GM06990 (cell line): ENCODE data around the gene ACMSD.

Experiments
- DNase-seq: peaks from one replicate; pipeline ENCODE4 v3.0.0-alpha.2; 2011; ENCODE audit not compliant: insufficient read length; ENCODE audit errors: extremely low read depth
- H3K27me3 ChIP-seq: replicated peaks from 2 replicates; pipeline ENCODE4 v1.6.0; 2011; ENCODE audit warnings: low read length; ENCODE audit not compliant: control insufficient read depth, insufficient read depth
- H3K36me3 ChIP-seq: 2 replicates; pipeline ENCODE4 v1.5.1; 2011; ENCODE audit warnings: low read length; ENCODE audit not compliant: control insufficient read depth, insufficient read depth
- H3K4me3 ChIP-seq: replicated peaks from 2 replicates; pipeline ENCODE4 v1.5.1; 2011; ENCODE audit warnings: low read depth, mild to moderate bottlenecking, control low read depth, low read length
- CTCF ChIP-seq: IDR thresholded peaks from 2 replicates; pipeline ENCODE4 v1.5.1; 2011; ENCODE audit warnings: low read length, control low read depth, mild to moderate bottlenecking, inconsistent platforms; ENCODE audit not compliant: insufficient read depth, poor library complexity, severe bottlenecking

The ACMSD gene

GRCh38 chr2:134838143-134838620 lies at the start of gene ACMSD:
Gene ACMSD, plus strand, starts transcription at chr2:134838616. Its CDS starts 67 bp downstream, at chr2:134838683.
- Histone ChIP-seq H3K27me3 (peaks cover 2% of the 10 kb centered on the region; the same call in 1 of the 2 replicates), H3K4me3 (no peak within 1 kb of the TSS), H3K36me3 (no peaks in the 10 kb centered on the region)
- TF ChIP-seq CTCF = no peak
- DNase-seq = no peak

- Histone ChIP-seq H3K27me3 (no peaks in the 10 kb centered on the region; the same call in 1 of the 2 replicates), H3K4me3 (no peak overlapping the region), H3K36me3 (no peaks in the 10 kb centered on the region)
- DNase-seq = no peak
- peak; percentile 14 for TF ChIP-seq CTCF
These were observed 47.9 kb upstream of the ACMSD start for GRCh38 chr2:134790487-134790886.

- Histone ChIP-seq H3K36me3 (no peaks in the 10 kb centered on the region), H3K27me3 (no peaks in the 10 kb centered on the region; the same call in 1 of the 2 replicates), H3K4me3 (no peak overlapping the region)
- DNase-seq = no peak
- TF ChIP-seq CTCF = no peak
These were observed 46.8 kb upstream of the ACMSD start for GRCh38 chr2:134791616-134792015.

GRCh38 chr2:134792186-134792585 lies 46.2 kb upstream of the ACMSD start:
- H3K27me3 ChIP-seq = no peaks in the 10 kb centered on the region; the same call in 1 of the 2 replicates
- no peak for TF ChIP-seq CTCF
- DNase-seq = no peak
- no peak overlapping the region for H3K4me3 ChIP-seq
- no peaks in the 10 kb centered on the region for H3K36me3 ChIP-seq

- Histone ChIP-seq H3K36me3 (no peaks in the 10 kb centered on the region), H3K4me3 (no peak overlapping the region), H3K27me3 (no peaks in the 10 kb centered on the region; the same call in 1 of the 2 replicates)
- no peak for DNase-seq
- no peak for TF ChIP-seq CTCF
These were observed 42.7 kb upstream of the ACMSD start for GRCh38 chr2:134795765-134796164.

GRCh38 chr2:134796373-134796772 lies 42.0 kb upstream of the ACMSD start:
- H3K4me3 ChIP-seq = no peak overlapping the region
- no peak for TF ChIP-seq CTCF
- H3K36me3 ChIP-seq = no peaks in the 10 kb centered on the region
- no peaks in the 10 kb centered on the region; the same call in 1 of the 2 replicates for H3K27me3 ChIP-seq
- no peak for DNase-seq
